Esophagus squamous epithelium (tissue), 5 donors: ENCODE measurements around the gene ZSWIM3. TPM values are rescaled to one million over a fixed set of nuclear protein-coding genes. Genes with fewer than 3 reads are reported as not detected.

Source experiments
- DNase-seq: peaks from one replicate; lab custom pipeline; 2025; lab: John Stamatoyannopoulos, UW
- H3K27ac ChIP-seq, 4 donors: fragments of 200-600 bp; sonication (generic); one replicate each; pipeline ENCODE4 v1.5.1; 2016 to 2019; ENCODE audit warnings: mild to moderate bottlenecking in 1 of 4
- H3K27me3 ChIP-seq, 4 donors: fragments of 200-600 bp; sonication (generic); 1 replicate in 3 of 4; 2 replicates in 1 of 4; pipeline versions ENCODE4 v1.5.1 to v1.6.0; 2017 to 2021; ENCODE audit warnings: antibody characterized with exemption in 1 of 4
- H3K36me3 ChIP-seq, 3 donors: fragments of 200-600 bp; sonication (generic); one replicate each; pipeline ENCODE4 v1.5.1; 2016 to 2019
- H3K4me1 ChIP-seq, 3 donors: fragments of 200-600 bp; sonication (generic); one replicate each; pipeline ENCODE4 v1.5.1; 2017 to 2019
- H3K4me3 ChIP-seq, 4 donors: fragments of 200-600 bp; sonication (generic); 1 replicate in 3 of 4; 2 replicates in 1 of 4; pipeline ENCODE4 v1.5.1; 2016 to 2019; ENCODE audit warnings: mild to moderate bottlenecking in 2 of 4, moderate library complexity in 1 of 4
- H3K9me3 ChIP-seq, 3 donors: fragments of 200-600 bp; sonication (generic); one replicate each; pipeline ENCODE4 v1.5.1; 2016 to 2019
- CTCF ChIP-seq, 6 experiments: fragments of 450-650 bp in 4 of 6; fragments of 200-600 bp in 2 of 6; sonication (generic) in 2 of 6; IDR thresholded peaks; one replicate each; pipeline ENCODE4 v1.5.1; 2016 to 2019; ENCODE audit warnings: antibody characterized with exemption in 6 of 6, mild to moderate bottlenecking in 4 of 6, moderate library complexity in 4 of 6
- POLR2A ChIP-seq, 4 donors: fragments of 450-650 bp; IDR thresholded peaks; one replicate each; pipeline ENCODE4 v1.6.1; 2017; ENCODE audit warnings: antibody characterized with exemption in 4 of 4, mild to moderate bottlenecking in 4 of 4, moderate library complexity in 3 of 4
- WGBS, 2 donors: methylation state at CpG; one replicate each; pipeline ENCODE4 v1.1.5; 2018; 5-methylcytosine and 5-hydroxymethylcytosine counted together
- intact Hi-C: fragments of 100-400 bp; cut with DNase I; formaldehyde crosslinking; loops from one replicate; pipeline ENCODE4 v1.15.0; 2022
- total RNA-seq, 4 donors: library from RNA; depleted of rRNA; stranded (reverse); fragments of >200 nt; gene quantifications; one replicate each; pipeline ENCODE4 v1.1.0, GENCODE V29; 2016
- donor health status: DM: yes; HTN: yes; CAD: no.

The ZSWIM3 gene
- total RNA-seq, 4 donors from 2014 or later = 1.1 to 3.2 (median 2.5) TPM

- H3K27me3 ChIP-seq = no peaks in the 10 kb centered on the region
- DNase-seq = no peak
- peak overlapping the region; percentile 54 to 92 (median 82) for H3K4me3 ChIP-seq
- H3K36me3 ChIP-seq = peaks cover 3 to 64% (median 15%) of the 10 kb centered on the region in 3 donors
- no peak for TF ChIP-seq POLR2A (IDR thresholded peaks at IDR 0.05)
- TF ChIP-seq CTCF (IDR thresholded peaks at IDR 0.05) = peak in 1 of 6 experiments; percentile 5
- WGBS, 2 donors = 69 to 77% methylated on average over 6 to 9 of the region's 9 CpGs
- H3K27ac ChIP-seq = peak overlapping the region in 2 of 4 donors; percentile 90 to 91
- H3K9me3 ChIP-seq = no peaks in the 10 kb centered on the region
- intact Hi-C loops = loop anchor here (10.0 kb wide), 1 partner anchor 53 kb away; no protein-coding TSS in a partner anchor
- H3K4me1 ChIP-seq = peaks cover 23 to 53% (median 23%) of the 10 kb centered on the region in 3 donors
Observed at GRCh38 chr20:45892049-45892825, 34.8 kb downstream of the ZSWIM3 start.

GRCh38 chr20:45892828-45893500 lies 35.5 kb downstream of the ZSWIM3 start:
- H3K9me3 ChIP-seq = no peaks in the 10 kb centered on the region
- no peaks in the 10 kb centered on the region for H3K27me3 ChIP-seq
- TF ChIP-seq CTCF (IDR thresholded peaks at IDR 0.05) = no peak
- H3K4me3 ChIP-seq = no peak overlapping the region
- intact Hi-C loops = loop anchor here (10.0 kb wide), 1 partner anchor 52 kb away; no protein-coding TSS in a partner anchor
- no peak for DNase-seq
- 52 to 57% methylated on average over 3 to 4 of the region's 4 CpGs for WGBS, 2 donors
- H3K36me3 ChIP-seq = peaks cover 3 to 66% (median 15%) of the 10 kb centered on the region in 3 donors
- H3K27ac ChIP-seq = no peak overlapping the region
- peaks cover 23 to 53% (median 23%) of the 10 kb centered on the region in 3 donors for H3K4me1 ChIP-seq

- H3K27ac ChIP-seq = no peak overlapping the region
- peaks cover 3 to 68% (median 21%) of the 10 kb centered on the region in 3 donors for H3K36me3 ChIP-seq
- H3K4me3 ChIP-seq = no peak overlapping the region
- intact Hi-C loops = loop anchor here (10.0 kb wide), 1 partner anchor 51 kb away; no protein-coding TSS in a partner anchor
- no peaks in the 10 kb centered on the region for H3K27me3 ChIP-seq
- peaks cover 18 to 48% (median 23%) of the 10 kb centered on the region in 3 donors for H3K4me1 ChIP-seq
- 87 to 94% methylated on average over 4 of the region's 4 CpGs for WGBS, 2 donors
- H3K9me3 ChIP-seq = no peaks in the 10 kb centered on the region
- TF ChIP-seq POLR2A (IDR thresholded peaks at IDR 0.05) = no peak
- no peak for TF ChIP-seq CTCF (IDR thresholded peaks at IDR 0.05)
- DNase-seq = no peak
Observed at GRCh38 chr20:45893831-45894230, 36.4 kb downstream of the ZSWIM3 start.

DNA sequence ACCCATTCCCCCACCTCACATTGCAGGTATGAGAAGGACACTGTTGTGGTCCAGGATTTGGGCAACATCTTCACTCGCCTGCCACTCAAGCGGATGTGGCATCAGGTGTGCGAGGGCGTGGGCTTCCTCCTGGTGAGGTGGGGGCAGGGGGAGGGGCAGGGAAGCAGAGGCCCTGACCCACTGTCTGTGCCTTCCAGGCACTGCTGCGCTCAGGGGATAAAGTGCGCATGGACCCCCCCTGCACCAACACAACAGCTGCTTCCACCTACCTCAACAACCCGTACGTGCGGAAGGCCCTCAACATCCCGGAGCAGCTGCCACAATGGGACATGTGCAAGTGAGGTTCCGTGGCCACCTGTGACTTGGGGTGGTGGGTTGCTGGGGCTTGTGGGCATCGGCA lies 37.4 kb downstream of the ZSWIM3 start:
- Histone ChIP-seq H3K27ac (no peak overlapping the region), H3K4me3 (no peak overlapping the region), H3K36me3 (peaks cover 3 to 75% (median 21%) of the 10 kb centered on the region in 3 donors), H3K9me3 (no peaks in the 10 kb centered on the region), H3K4me1 (peaks cover 16 to 38% (median 19%) of the 10 kb centered on the region in 3 donors), H3K27me3 (no peaks in the 10 kb centered on the region)
- DNase-seq = no peak
- 63 to 93% methylated on average over 2 to 8 of the region's 12 CpGs for WGBS, 2 donors
- TF ChIP-seq POLR2A (IDR thresholded peaks at IDR 0.05) = no peak
- TF ChIP-seq CTCF (IDR thresholded peaks at IDR 0.05) = no peak
- intact Hi-C loops = loop anchor here (10.0 kb wide), 1 partner anchor 50 kb away; no protein-coding TSS in a partner anchor
